ENCODE measurements around the gene TTC39A.

DNA sequence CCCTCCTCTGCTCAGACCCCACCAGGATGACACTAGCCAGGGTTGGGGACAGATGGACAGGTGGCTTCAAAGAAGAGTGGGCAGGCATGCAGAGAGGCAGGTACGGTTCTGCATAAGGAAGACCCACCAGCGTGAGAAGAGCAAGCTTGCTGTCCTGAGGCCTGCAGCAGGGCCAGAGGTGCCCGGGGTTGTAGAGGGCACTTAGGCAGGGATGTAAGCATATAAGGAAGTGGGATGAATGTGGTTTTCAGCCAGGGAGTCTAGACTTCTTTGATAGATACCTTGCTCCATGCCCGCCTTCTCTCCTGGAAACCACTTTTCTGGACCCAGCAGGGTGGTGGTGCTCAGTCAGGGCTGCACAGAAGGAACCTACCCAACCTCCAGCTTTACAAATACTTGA, 1.4 kb downstream of the TTC39A start:
- TF ChIP-seq CTCF (IDR thresholded peaks at IDR 0.05; ENCODE audit: insufficient read depth, low read length, poor library complexity, severe bottlenecking), result no peak
- TF ChIP-seq EZH2phosphoT487 (conservative IDR thresholded peaks at IDR 0.05; ENCODE audit: low read length), result no peak
